Glutamatergic neuron (in vitro differentiated cells): ENCODE results near the gene BABAM1. TPM values are rescaled to one million over a fixed set of nuclear protein-coding genes. Genes with fewer than 3 reads are reported as not detected.
A peak's percentile ranks its signal among the peaks of the same experiment; 100 is the strongest.

ENCODE experiments used
- DNase-seq: peaks from one replicate; pipeline ENCODE4 v3.0.0; 2022
- H3K27ac Mint-ChIP-seq: one replicate; pipeline ENCODE4 v1.8.0; 2020; ENCODE audit warnings: mild to moderate bottlenecking, mixed read lengths, inconsistent platforms; ENCODE audit not compliant: unreplicated experiment
- H3K27me3 Mint-ChIP-seq: one replicate; pipeline ENCODE4 v1.8.0; 2020; ENCODE audit warnings: mild to moderate bottlenecking, moderate library complexity, mixed read lengths, inconsistent platforms; ENCODE audit not compliant: unreplicated experiment
- H3K36me3 Mint-ChIP-seq: one replicate; pipeline ENCODE4 v1.8.0; 2020; ENCODE audit warnings: mild to moderate bottlenecking, mixed read lengths, inconsistent platforms; ENCODE audit not compliant: unreplicated experiment
- H3K4me1 Mint-ChIP-seq: one replicate; pipeline ENCODE4 v1.8.0; 2020; ENCODE audit warnings: mild to moderate bottlenecking, low read depth, mixed read lengths, inconsistent platforms; ENCODE audit not compliant: unreplicated experiment
- H3K4me3 Mint-ChIP-seq: one replicate; pipeline ENCODE4 v1.8.0; 2020; ENCODE audit warnings: mild to moderate bottlenecking, mixed read lengths, inconsistent platforms; ENCODE audit not compliant: unreplicated experiment
- H3K9me3 Mint-ChIP-seq: one replicate; pipeline ENCODE4 v1.8.0; 2020; ENCODE audit warnings: mild to moderate bottlenecking, moderate library complexity, mixed read lengths, inconsistent platforms; ENCODE audit not compliant: unreplicated experiment
- CTCF ChIP-seq: fragments of 200-600 bp; sonication (generic); IDR thresholded peaks from one replicate; pipeline ENCODE4 v1.5.0; 2021; ENCODE audit not compliant: partially characterized antibody, unreplicated experiment
- total RNA-seq: library from RNA; stranded (reverse); fragmentation: NEBNext Ultra II Directional; extraction: Animal tissue kit (Norgen Biotek cat#: 25700); gene quantifications from one replicate; pipeline ENCODE4 v1.2.1, GENCODE V29; 2021; ENCODE audit not compliant: unreplicated experiment

BABAM1 gene
- total RNA-seq, 1 donor from 2014 or later = 85.7 TPM

GRCh38 chr19:17226002-17226933, 41.0 kb upstream of the BABAM1 start, which contains the start of gene OCEL1:
Gene OCEL1, plus strand, starts transcription at chr19:17226226. Its CDS starts 22 bp downstream, at chr19:17226248.
- peak within 1 kb of the TSS; percentile 77 for H3K27ac Mint-ChIP-seq
- peak within 1 kb of the TSS; percentile 90 for H3K4me3 Mint-ChIP-seq
- no peaks in the 10 kb centered on the region for H3K4me1 Mint-ChIP-seq
- H3K27me3 Mint-ChIP-seq = peaks cover 2% of the 10 kb centered on the region
- H3K36me3 Mint-ChIP-seq = no peaks in the 10 kb centered on the region
- TF ChIP-seq CTCF = no peak
- peaks cover 4% of the 10 kb centered on the region for H3K9me3 Mint-ChIP-seq
- peak; percentile 97 for DNase-seq

- Mint-ChIP-seq H3K27ac (no peak overlapping the region), H3K36me3 (no peaks in the 10 kb centered on the region), H3K4me1 (no peaks in the 10 kb centered on the region), H3K9me3 (peaks cover 4% of the 10 kb centered on the region), H3K4me3 (no peak overlapping the region), H3K27me3 (peaks cover 2% of the 10 kb centered on the region)
- no peak for DNase-seq
- no peak for TF ChIP-seq CTCF
Observed at GRCh38 chr19:17227798-17228367, 39.4 kb upstream of the BABAM1 start.

- Mint-ChIP-seq H3K4me1 (peaks cover 2% of the 10 kb centered on the region), H3K4me3 (no peak overlapping the region), H3K9me3 (peaks cover 9% of the 10 kb centered on the region), H3K36me3 (no peaks in the 10 kb centered on the region), H3K27ac (no peak overlapping the region), H3K27me3 (peaks cover 6% of the 10 kb centered on the region)
- no peak for TF ChIP-seq CTCF
- DNase-seq = no peak
Observed at GRCh38 chr19:17229890-17230289, 37.4 kb upstream of the BABAM1 start.

GRCh38 chr19:17232258-17232657, 35.0 kb upstream of the BABAM1 start:
- Mint-ChIP-seq H3K27ac (no peak overlapping the region), H3K4me3 (no peak overlapping the region), H3K27me3 (peaks cover 3% of the 10 kb centered on the region), H3K9me3 (peaks cover 6% of the 10 kb centered on the region), H3K36me3 (no peaks in the 10 kb centered on the region), H3K4me1 (peaks cover 2% of the 10 kb centered on the region)
- no peak for DNase-seq
- no peak for TF ChIP-seq CTCF

- peaks cover 6% of the 10 kb centered on the region for H3K27me3 Mint-ChIP-seq
- no peak for TF ChIP-seq CTCF
- no peak for DNase-seq
- no peaks in the 10 kb centered on the region for H3K36me3 Mint-ChIP-seq
- no peak overlapping the region for H3K27ac Mint-ChIP-seq
- H3K4me1 Mint-ChIP-seq = peaks cover 2% of the 10 kb centered on the region
- H3K4me3 Mint-ChIP-seq = peak overlapping the region; percentile 63
- peaks cover 9% of the 10 kb centered on the region for H3K9me3 Mint-ChIP-seq
Observed at GRCh38 chr19:17234911-17235299, 32.3 kb upstream of the BABAM1 start.
